Liver (tissue), 9 donors: ENCODE results near the gene STAM2. TPM values are rescaled to one million over a fixed set of nuclear protein-coding genes. Genes with fewer than 3 reads are reported as not detected.

ENCODE experiments used
- DNase-seq: peaks from one replicate; pipeline ENCODE4 v3.0.0-alpha.2; 2017; ENCODE audit warnings: low spot score
- H3K27ac ChIP-seq, 2 donors: one replicate each; pipeline ENCODE4 v1.7.0; 2013; ENCODE audit warnings: inconsistent platforms in 2 of 2, low read length in 2 of 2, control low read depth in 1 of 2, low read depth in 1 of 2, mild to moderate bottlenecking in 1 of 2
- H3K27me3 ChIP-seq, 4 donors: one replicate each; pipeline versions ENCODE4 v1.6.1 to v1.7.0; 2013; ENCODE audit warnings: low read length in 3 of 4, inconsistent platforms in 1 of 4, mild to moderate bottlenecking in 1 of 4, moderate library complexity in 1 of 4; ENCODE audit not compliant: control insufficient read depth in 4 of 4, insufficient read depth in 4 of 4
- H3K36me3 ChIP-seq, 4 donors: one replicate each; pipeline versions ENCODE4 v1.6.1 to v1.7.0; 2013; ENCODE audit warnings: low read length in 3 of 4, mild to moderate bottlenecking in 3 of 4, low read depth in 1 of 4, moderate library complexity in 1 of 4; ENCODE audit not compliant: control insufficient read depth in 4 of 4, insufficient read depth in 3 of 4
- H3K4me1 ChIP-seq, 4 donors: one replicate each; pipeline versions ENCODE4 v1.6.1 to v1.7.0; 2013; ENCODE audit warnings: low read length in 3 of 4, mild to moderate bottlenecking in 3 of 4, moderate library complexity in 1 of 4; ENCODE audit not compliant: control insufficient read depth in 4 of 4, insufficient read depth in 4 of 4
- H3K4me3 ChIP-seq, 3 donors: one replicate each; pipeline versions ENCODE4 v1.6.1 to v1.7.0; 2013; ENCODE audit warnings: low read length in 3 of 3, control low read depth in 1 of 3, low read depth in 1 of 3, mild to moderate bottlenecking in 1 of 3
- H3K9ac ChIP-seq, 2 donors: one replicate each; pipeline ENCODE4 v1.7.0; 2013; ENCODE audit warnings: low read length in 2 of 2, mild to moderate bottlenecking in 2 of 2, moderate library complexity in 2 of 2, control low read depth in 1 of 2, low read depth in 1 of 2
- H3K9me3 ChIP-seq, 4 donors: one replicate each; pipeline versions ENCODE4 v1.6.1 to v1.7.0; 2013; ENCODE audit warnings: low read length in 3 of 4; ENCODE audit not compliant: control insufficient read depth in 4 of 4
- EGR1 ChIP-seq, 2 donors: IDR thresholded peaks; 2 replicates each; pipeline ENCODE4 v1.6.1; 2016 to 2018; ENCODE audit warnings: antibody characterized with exemption in 2 of 2, low read depth in 2 of 2
- FOXA1 ChIP-seq: IDR thresholded peaks from 2 replicates; pipeline ENCODE4 v1.6.1; 2016; ENCODE audit warnings: antibody characterized with exemption
- FOXA2 ChIP-seq: IDR thresholded peaks from 2 replicates; pipeline ENCODE4 v1.6.1; 2016; ENCODE audit warnings: antibody characterized with exemption
- GABPA ChIP-seq, 2 donors: IDR thresholded peaks in 1 of 2; conservative IDR thresholded peaks in 1 of 2; 2 replicates each; pipeline ENCODE4 v1.6.1; 2016; ENCODE audit warnings: antibody characterized with exemption in 2 of 2, mild to moderate bottlenecking in 1 of 2, moderate library complexity in 1 of 2
- HNF4A ChIP-seq, 2 donors: conservative IDR thresholded peaks; 2 replicates each; pipeline ENCODE4 v1.6.1; 2016; ENCODE audit warnings: antibody characterized with exemption in 2 of 2, mild to moderate bottlenecking in 2 of 2
- HNF4G ChIP-seq: IDR thresholded peaks from 2 replicates; pipeline ENCODE4 v1.6.1; 2016; ENCODE audit warnings: antibody characterized with exemption
- JUND ChIP-seq, 2 donors: IDR thresholded peaks; 2 replicates each; pipeline ENCODE4 v1.6.1; 2016; ENCODE audit warnings: antibody characterized with exemption in 2 of 2
- RAD21 ChIP-seq, 2 donors: IDR thresholded peaks; 2 replicates each; pipeline ENCODE4 v1.6.1; 2016; ENCODE audit warnings: antibody characterized with exemption in 2 of 2, mild to moderate bottlenecking in 2 of 2
- RXRA ChIP-seq, 2 donors: IDR thresholded peaks; 2 replicates each; pipeline ENCODE4 v1.6.1; 2017 to 2018; ENCODE audit warnings: antibody characterized with exemption in 2 of 2, mild to moderate bottlenecking in 1 of 2
- SP1 ChIP-seq: IDR thresholded peaks from 2 replicates; pipeline ENCODE4 v1.6.1; 2018; ENCODE audit warnings: antibody characterized with exemption, mild to moderate bottlenecking
- TAF1 ChIP-seq: conservative IDR thresholded peaks from 2 replicates; pipeline ENCODE4 v1.6.1; 2016; ENCODE audit warnings: antibody characterized with exemption, mild to moderate bottlenecking
- YY1 ChIP-seq: IDR thresholded peaks from 2 replicates; pipeline ENCODE4 v1.6.1; 2016; ENCODE audit warnings: antibody characterized with exemption, mild to moderate bottlenecking
- WGBS: extraction: QIAGEN DNeasy Blood & Tissue Kit; methylation state at CpG from one replicate; pipeline ENCODE4 v1.1.7; 2013; 5-methylcytosine and 5-hydroxymethylcytosine counted together
- polyA plus RNA-seq, 2 donors: library from polyadenylated mRNA; stranded (reverse) in 1 of 2; unstranded in 1 of 2; fragments of 200-250 nt in 1 of 2; fragments of >200 nt in 1 of 2; fragmentation: Nextera tagmentation in 1 of 2; extraction: Ambion mirVana in 1 of 2; gene quantifications; one replicate each; pipeline versions ENCODE4 v1.2.1 to v1.2.3, GENCODE V29; 2013 to 2015
- total RNA-seq, 2 donors: library from RNA; depleted of rRNA; stranded (reverse); fragments of >200 nt; gene quantifications; one replicate each; pipeline ENCODE4 v1.2.3, GENCODE V29; 2014
- TF ChIP-seq, protein P1 (sequence below): IDR thresholded peaks from 2 replicates; pipeline ENCODE4 v1.6.1; 2016; ENCODE audit warnings: antibody characterized with exemption
- TF ChIP-seq, protein P2 (sequence below): fragments of 150-350 bp; IDR thresholded peaks from 2 replicates; pipeline ENCODE4 v1.5.1; 2017; ENCODE audit warnings: improper control_type of control experiment, low read depth, low read length; ENCODE audit not compliant: missing input control
- TF ChIP-seq, protein P3 (sequence below): IDR thresholded peaks from 2 replicates; pipeline ENCODE4 v1.6.1; 2016; ENCODE audit warnings: antibody characterized with exemption
- donor health status: healthy.
- donor health status: healthy.
- donor health status: healthy.
- donor health status: healthy.
- donor health status: healthy.

The STAM2 gene
- total and polyA plus RNA-seq, 4 donors: 4.0 to 18.0 (median 7.2) TPM

DNA sequence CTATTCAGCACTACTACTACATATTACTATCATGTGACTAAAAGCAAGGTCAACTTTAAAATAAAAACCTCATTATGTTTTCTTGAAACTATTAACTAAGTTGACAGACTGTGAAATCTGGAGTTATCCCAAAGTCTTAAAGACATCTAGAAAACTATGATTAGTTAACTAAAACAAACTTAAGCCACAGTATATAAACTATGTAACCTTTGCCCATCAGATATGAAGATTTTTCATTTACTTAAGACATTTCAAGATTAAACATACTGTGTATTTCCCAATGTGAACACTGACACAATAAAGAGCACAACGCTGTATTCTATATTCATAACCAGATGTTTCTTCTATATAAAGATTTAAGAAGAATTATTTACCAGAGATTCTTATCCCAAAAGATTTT lies 43.3 kb downstream of the STAM2 start:
- Histone ChIP-seq H3K4me1 (no peaks in the 10 kb centered on the region), H3K36me3 (peaks cover 0 to 10% (median 4%) of the 10 kb centered on the region in 4 donors), H3K27me3 (no peaks in the 10 kb centered on the region), H3K27ac (no peak overlapping the region), H3K9ac (no peak overlapping the region), H3K9me3 (no peaks in the 10 kb centered on the region), H3K4me3 (no peak overlapping the region)
- 80% methylated on average over 1 of the region's 1 CpG for WGBS
- TF ChIP-seq, protein P1, sequence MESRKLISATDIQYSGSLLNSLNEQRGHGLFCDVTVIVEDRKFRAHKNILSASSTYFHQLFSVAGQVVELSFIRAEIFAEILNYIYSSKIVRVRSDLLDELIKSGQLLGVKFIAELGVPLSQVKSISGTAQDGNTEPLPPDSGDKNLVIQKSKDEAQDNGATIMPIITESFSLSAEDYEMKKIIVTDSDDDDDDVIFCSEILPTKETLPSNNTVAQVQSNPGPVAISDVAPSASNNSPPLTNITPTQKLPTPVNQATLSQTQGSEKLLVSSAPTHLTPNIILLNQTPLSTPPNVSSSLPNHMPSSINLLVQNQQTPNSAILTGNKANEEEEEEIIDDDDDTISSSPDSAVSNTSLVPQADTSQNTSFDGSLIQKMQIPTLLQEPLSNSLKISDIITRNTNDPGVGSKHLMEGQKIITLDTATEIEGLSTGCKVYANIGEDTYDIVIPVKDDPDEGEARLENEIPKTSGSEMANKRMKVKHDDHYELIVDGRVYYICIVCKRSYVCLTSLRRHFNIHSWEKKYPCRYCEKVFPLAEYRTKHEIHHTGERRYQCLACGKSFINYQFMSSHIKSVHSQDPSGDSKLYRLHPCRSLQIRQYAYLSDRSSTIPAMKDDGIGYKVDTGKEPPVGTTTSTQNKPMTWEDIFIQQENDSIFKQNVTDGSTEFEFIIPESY: no peak
- TF ChIP-seq HNF4A (conservative IDR thresholded peaks at IDR 0.05) (no peak), SP1 (no peak), RXRA (IDR thresholded peaks at IDR 0.05) (no peak), GABPA (IDR thresholded peaks at IDR 0.05 in 1 of 2, conservative IDR thresholded peaks at IDR 0.05 in 1 of 2) (no peak), YY1 (no peak), FOXA2 (no peak), EGR1 (IDR thresholded peaks at IDR 0.05; ENCODE audit: low read depth in 2 of 2) (no peak)
- no peak for DNase-seq

DNA sequence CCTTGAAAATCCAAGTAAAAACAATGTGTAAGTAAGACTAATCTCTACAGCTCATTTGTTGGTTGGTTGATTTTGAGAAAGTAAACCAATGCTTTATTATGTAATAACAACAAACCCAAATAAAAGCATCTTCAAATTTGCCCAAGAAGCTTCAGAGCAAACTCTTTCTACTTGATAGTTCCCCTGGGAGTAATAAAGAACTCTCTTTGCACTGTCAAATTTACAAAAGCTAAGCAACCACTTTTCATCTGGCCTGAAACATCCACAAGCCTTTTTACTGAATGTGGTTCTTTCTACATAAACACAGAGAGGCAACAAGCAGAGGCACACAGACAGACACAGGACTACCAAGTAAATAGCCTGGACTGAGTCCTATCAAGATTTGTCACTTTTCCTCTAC lies 47.9 kb downstream of the STAM2 start:
- no peak for DNase-seq
- Histone ChIP-seq H3K4me1 (no peaks in the 10 kb centered on the region), H3K27ac (no peak overlapping the region), H3K4me3 (no peak overlapping the region), H3K27me3 (no peaks in the 10 kb centered on the region), H3K9ac (no peak overlapping the region), H3K36me3 (peaks cover 2 to 29% (median 6%) of the 10 kb centered on the region in 4 donors), H3K9me3 (no peaks in the 10 kb centered on the region)
- TF ChIP-seq EGR1 (IDR thresholded peaks at IDR 0.05; ENCODE audit: low read depth in 2 of 2) (no peak), RXRA (IDR thresholded peaks at IDR 0.05) (no peak), FOXA2 (no peak), HNF4A (conservative IDR thresholded peaks at IDR 0.05) (no peak), SP1 (no peak), JUND (IDR thresholded peaks at IDR 0.05) (no peak), FOXA1 (no peak), TAF1 (no peak), RAD21 (IDR thresholded peaks at IDR 0.05) (no peak), HNF4G (no peak)
- TF ChIP-seq, protein P2, sequence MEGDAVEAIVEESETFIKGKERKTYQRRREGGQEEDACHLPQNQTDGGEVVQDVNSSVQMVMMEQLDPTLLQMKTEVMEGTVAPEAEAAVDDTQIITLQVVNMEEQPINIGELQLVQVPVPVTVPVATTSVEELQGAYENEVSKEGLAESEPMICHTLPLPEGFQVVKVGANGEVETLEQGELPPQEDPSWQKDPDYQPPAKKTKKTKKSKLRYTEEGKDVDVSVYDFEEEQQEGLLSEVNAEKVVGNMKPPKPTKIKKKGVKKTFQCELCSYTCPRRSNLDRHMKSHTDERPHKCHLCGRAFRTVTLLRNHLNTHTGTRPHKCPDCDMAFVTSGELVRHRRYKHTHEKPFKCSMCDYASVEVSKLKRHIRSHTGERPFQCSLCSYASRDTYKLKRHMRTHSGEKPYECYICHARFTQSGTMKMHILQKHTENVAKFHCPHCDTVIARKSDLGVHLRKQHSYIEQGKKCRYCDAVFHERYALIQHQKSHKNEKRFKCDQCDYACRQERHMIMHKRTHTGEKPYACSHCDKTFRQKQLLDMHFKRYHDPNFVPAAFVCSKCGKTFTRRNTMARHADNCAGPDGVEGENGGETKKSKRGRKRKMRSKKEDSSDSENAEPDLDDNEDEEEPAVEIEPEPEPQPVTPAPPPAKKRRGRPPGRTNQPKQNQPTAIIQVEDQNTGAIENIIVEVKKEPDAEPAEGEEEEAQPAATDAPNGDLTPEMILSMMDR: no peak
- TF ChIP-seq, protein P3, sequence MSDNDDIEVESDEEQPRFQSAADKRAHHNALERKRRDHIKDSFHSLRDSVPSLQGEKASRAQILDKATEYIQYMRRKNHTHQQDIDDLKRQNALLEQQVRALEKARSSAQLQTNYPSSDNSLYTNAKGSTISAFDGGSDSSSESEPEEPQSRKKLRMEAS: no peak
- TF ChIP-seq, protein P1: no peak
